HG02852 (cell line): Measurements from ENCODE around the gene P2RX5.

ENCODE experiments used
- ATAC-seq: cut with Tn5 transposase; IDR thresholded peaks from one replicate; pipeline ENCODE4 v1.9.1; 2021; ENCODE audit warnings: mild to moderate bottlenecking, moderate library complexity; ENCODE audit not compliant: unreplicated experiment

The P2RX5 gene

DNA sequence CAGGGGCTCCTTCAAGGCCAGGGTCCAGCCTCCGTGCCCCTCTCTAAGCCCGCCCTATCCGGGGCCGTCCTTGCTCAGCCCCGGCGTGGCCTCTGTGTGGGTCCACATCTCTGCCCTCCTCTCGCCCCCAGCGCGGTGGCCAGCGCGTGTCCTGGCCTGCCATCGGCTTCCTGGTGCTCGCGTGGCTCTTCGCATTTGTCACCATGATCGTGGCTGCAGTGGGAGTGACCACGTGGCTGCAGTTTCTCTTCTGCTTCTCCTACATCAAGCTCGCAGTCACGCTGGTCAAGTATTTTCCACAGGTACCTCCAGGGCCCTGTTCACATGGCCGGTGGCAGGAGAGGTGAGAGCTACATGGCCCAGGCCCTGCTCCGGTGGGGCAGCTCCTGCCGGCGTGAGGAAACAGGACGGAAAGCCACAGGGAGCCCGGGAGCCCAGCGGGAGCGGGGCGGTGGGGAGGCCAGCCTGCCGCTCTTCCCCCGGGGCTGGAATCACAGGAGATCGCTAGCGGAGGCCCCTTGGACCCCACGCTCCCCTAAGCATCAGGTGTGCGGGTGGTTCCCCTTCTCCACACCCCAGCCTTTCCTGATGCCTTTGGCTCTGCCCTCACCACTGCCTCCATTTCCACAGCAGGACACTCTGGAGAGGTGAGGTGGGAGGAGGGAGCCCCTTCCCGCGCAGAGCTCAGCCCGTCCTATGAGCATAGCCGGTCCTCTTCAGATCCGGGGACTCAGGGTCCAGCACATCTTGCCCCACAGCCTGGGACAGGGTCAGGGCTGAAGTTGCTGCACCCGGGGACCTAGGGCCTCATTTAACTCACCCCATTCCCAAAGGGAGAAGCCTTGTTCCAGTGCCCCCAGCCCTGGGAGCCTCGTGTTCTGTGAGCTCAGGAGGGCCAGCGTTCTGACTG is 37.8 kb downstream of the P2RX5 start:
- no peak for ATAC-seq

DNA sequence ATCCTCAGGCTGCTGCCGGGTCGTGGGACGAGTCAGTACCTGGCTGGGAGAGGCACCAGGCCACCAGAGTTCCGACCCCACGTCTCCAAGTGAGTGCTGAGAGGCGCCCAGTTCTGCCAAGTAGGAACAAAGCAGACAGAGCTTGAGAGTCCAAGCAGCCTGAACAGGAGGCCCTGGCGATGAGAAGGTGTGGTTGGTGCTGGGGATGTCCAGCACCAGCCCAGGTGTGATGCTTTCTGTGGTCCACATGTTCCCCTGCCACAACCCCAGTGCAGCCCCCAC is 38.4 kb downstream of the P2RX5 start:
- no peak for ATAC-seq

DNA sequence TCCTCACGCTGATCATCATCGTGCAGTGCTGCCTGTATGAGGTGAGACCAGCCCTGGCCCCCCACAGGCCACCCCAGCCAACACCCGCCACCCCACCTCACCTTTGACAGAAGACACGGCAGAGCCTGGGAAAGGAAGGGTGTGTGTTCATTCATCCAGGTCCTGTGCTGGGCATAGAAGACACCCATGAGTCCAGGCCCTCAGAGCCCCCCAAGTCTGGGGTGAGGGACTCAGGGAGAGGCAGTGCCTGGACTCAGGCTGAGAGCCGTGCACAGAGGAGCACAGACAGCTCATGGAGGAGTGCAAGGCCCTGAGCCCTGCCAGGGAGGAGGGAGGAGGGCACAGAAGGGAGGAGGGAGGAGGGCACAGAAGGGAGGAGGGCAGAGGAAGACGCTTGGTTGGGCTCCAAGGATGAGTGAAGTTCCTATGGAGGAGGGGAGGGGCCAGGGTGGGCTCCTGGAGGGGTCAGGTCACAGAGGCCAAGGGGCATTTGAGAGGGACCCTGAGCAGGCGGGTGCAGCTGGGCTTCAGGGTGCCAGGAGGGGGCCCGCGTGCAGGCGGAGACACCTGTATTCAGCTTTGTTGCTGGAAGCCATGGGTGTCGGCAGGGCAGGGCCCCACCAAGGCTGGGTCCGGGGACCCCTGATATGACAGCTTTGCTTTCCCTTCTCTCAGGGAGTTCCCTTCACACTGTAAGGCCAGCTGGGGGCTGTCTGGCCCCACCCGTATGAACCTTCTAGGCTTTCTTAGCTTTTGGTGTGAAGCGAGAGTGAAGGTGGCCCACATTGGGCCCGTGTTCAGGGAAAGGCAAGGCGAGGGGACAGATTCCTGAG is 39.0 kb downstream of the P2RX5 start:
- ATAC-seq, result no peak

DNA sequence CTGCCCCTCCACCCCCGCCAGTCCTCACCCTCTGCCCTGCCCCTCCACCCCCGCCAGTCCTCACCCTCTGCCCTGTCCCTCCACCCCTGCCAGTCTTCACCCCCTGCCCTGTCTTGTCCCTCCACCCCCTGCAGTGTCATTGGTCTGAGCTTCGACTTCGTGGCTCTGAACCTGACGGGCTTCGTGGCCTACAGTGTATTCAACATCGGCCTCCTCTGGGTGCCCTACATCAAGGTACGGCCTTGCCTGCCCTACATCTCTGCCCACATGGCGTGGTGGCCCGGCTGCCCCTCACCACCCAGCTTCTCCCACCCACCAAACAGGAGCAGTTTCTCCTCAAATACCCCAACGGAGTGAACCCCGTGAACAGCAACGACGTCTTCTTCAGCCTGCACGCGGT is 39.6 kb downstream of the P2RX5 start:
- ATAC-seq, result no peak

DNA sequence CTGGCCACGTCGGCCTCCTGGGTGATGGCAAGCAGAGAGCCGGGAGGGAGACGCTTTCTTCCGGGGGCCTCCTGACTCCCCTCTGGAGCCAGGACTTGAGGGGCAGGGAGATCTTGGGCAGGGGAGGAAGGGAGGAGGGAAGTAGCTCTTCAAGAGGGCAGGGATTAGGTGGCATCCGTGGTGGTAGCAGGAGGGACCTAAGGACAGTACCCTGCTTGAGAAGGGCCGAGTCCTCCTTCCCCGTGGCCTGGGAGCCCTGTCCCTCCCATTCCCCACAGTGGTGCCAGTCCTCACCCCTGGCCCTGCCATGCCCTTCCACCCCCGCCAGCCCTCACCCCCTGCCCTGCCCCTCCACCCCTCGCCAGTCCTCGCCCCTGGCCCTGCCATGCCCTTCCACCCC is 40.2 kb downstream of the P2RX5 start:
- ATAC-seq, result no peak

DNA sequence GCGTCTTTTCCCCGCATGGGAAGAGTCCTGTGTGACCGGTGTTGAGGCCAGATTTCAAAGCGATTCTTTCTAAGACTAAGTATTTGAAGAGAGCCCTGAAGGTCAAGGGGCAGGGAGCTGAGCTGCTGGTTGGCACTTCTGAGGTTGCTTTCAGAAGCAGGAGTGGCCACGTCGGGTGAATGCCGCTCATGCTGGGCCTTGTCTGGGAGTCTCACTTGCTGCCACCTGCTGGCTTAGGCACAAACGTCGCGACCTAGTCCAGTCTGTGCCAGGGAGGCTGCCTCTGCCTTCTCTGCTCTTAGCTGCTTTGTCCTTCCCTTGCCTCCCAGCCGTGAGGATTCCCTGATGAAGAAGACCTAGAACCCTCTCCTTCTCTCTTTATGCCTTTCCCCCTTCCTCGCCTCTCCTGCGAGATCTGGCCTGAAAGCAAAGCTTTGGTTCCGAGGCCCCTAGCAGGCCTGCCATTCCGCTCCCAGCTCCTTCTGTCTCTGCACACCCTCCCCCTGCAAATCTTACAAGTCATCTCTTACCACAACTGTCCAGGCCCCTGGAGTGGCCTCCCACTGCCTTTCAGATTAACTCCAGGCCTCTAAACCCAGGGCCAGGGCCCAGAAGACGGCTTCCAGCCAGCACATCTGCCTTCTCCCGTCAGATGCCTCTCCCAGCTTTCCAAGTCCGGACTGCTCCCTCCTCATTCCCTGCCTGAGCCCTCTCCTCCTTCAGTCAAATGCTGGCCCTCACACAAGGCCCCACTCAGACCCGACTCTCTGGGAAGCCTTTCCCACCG is 48.0 kb downstream of the P2RX5 start:
- ATAC-seq, result no peak

DNA sequence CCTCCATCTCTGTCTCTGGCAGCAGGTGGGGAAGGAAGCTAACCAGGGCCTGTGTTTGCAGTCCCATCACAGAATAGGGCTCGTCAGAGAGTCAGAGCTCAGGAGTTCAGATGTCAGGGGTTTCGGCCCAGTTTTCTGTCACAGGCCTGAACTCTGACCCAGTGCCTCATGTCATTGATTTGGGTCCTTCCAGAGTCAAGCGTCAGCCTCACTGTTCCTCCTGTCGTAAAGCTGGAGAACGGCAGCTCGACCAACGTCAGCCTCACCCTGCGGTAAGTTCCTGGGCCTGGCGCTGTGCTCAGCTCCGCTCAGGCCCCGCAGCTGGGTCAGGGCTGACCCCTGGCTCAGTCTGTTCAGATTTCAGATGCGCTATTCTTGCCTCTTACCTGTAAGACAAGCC is 48.7 kb downstream of the P2RX5 start:
- no peak for ATAC-seq

DNA sequence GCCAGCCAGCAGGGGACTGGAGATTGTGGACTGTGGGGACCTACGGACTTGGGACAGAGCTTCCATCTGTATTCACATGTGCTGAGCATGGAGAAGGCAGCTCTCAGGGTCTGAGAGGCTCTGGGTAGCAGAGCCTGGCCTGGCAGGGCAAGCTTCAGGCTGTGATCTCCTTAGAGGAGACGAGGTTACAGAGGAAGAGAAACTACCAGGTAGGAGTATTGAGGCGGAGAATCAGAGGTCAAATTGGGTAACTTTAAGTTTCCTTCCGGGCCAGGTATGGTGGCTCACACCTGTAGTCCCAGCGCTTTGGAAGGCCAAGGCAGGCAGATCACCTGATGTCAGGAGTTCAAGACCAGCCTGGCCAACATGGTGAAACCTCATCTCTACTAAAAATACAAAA is 50.6 kb downstream of the P2RX5 start:
- no peak for ATAC-seq

DNA sequence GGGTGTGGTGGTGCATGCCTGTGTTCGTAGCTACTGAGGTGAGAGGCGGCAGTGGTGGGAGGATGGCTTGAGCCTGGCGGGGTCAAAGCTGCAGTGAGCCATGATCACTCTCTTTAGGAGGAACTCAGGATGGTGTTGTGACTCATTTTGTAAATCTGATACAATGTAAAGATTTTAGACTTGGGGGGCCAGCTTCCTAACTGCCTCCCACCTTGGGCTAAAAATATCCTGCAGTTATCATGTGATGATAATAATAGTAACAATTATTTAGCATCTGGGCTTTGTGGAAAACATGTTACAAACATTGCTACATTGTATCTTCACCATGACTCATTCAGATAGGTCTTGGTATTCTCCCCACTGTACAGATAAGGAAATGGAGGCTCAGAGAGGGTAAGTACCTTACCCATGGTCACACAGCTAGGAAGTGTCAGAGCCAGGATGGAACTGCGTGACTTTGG is 52.0 kb downstream of the P2RX5 start:
- ATAC-seq, result no peak

DNA sequence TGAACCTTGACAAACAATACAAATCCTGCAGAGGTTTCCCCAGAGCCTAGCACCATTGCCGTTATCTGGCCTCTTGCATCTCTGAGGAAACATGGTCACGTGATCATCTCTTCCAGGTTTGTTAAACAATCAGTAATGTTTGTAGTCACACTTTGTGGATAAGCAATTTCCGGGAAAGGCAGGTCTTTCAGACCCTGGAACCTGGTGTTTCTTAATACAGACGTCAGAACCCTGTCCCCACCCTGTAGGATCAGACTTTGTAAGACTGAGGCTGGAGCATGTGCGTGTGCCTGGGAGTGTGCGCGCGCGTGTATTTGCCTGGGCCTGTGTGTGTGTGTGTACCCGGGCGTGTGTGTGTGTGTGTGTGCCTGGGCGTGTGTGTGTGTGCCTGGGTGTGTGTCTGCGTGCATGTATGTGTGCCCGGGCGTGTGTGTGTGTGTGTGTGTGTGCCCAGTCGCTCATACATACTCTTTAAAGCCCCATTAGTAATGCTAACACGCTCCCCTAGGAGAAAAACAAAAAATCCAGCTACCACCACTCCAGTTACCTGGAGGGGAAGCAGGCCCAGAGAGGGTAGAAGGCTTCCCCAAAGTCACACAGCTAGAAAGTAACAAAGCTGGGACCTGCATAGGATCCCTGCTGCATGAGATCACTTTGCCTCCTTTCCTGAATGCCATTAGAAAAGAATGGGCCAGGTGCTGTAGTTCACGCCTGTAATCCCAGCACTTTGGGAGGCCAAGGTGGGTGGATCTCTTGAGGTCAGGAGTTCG is 54.1 kb downstream of the P2RX5 start:
- ATAC-seq, result no peak

DNA sequence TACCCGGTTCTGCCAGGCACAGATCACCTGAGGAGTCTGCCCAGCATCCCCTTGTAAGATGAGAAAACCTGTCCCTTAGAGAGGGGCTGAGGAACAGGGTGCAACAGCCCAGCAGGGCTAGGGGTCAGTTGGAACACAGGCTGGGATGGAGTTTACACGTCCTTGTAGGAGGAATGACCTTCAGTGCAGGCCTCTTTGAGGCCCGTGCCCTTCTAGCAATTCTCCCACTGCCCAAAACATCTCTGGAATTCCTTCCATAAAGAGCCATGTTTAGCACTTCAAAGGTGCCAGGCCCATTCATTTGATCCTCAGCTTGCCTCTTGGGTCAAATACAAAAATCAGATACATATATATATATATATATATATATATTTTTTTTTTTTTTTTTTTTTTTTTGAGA is 54.9 kb downstream of the P2RX5 start:
- ATAC-seq, result no peak

DNA sequence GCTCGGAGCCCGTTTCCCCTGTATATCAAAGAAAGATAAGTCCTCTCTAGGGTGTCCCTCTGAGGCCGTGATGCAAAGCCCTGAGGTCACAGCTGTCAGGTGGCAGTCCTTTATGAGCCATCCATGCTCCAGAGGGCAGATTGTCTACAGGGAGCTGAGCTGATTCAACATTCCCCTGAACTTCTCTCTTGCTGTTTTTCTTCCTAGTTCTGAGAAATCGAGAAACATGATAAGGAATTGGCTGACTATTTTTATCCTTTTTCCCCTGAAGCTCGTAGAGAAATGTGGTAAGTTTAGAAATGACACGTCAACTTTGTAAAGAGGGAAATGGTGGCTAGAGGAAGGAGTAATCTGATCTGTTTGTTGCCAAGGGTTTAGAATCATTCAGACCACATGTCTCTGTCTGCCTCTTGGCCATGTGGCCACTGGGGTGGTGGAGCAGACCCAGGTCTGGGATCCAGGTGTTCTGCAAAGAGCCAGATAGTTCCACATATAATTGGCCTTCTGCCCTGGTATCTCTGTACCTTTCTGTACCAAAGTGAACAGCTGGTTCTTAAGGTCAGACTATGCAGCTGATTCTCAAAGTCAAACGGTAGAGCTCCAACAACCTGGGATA is 55.9 kb downstream of the P2RX5 start:
- ATAC-seq, result no peak

DNA sequence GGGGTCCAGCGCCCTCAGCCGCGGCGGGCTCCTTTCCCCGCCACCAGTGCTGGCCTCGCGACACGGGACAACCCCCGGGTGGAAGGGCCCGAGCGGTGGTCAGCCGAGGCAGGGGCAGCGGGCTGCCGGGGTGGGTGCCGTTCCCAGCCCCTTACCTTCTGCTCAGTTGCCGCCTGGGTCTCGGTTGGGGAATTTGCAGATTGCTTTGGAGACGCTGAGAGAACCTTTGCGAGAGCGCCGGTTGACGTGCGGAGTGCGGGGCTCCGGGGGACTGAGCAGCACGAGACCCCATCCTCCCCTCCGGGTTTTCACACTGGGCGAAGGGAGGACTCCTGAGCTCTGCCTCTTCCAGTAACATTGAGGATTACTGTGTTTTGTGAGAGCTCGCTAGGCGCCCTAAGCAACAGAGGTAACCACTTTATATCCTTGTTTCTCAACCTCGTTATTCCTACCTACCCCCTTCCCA is 59.0 kb downstream of the P2RX5 start:
- ATAC-seq, result peak; percentile 10

DNA sequence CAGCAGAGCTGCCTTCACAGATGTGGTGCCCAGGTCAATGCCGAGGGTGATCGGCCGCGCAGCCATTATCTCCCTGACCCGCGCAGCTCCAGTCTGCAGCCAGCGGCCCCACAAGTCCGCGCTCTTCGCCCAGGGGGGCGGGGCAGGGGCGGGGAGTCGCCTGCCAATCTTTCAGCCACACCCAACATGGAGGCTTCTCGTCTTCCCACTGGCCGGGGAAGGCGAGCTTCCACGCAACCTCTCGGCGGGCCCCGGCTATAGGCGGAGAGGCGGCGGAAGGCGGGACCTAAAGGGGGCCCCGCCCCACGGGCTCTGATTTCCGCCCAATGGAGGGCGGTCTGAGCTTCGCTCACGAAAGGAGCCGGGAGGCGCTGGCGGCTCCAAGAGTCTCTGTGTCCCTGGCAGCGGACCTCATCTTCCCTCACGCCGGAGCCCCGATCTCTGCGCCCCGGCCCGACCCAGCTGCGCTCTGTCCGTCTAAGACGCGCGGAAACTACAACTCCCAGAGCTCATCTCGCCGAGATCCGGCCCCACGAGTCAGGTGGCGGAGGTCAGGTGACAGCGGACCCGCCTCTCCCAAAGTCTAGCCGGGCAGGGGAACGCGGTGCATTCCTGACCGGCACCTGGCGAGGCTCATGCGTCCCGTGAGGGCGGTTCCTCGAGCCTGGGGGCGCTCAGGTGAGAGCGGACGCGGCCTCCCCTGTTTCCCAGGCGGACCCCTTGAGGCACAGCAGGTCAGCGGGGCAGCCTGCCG is 59.6 kb downstream of the P2RX5 start, which contains the start of the genes CTNS and SHPK:
CTNS (plus strand) TSS at position 607 of the 754 bp plus-strand sequence. CDS start 3,447 bp downstream, outside the sequence.
SHPK (minus strand) TSS at position 97 of the 754 bp plus-strand sequence; CDS start at position 66, 31 bp downstream.
- ATAC-seq, result peak; percentile 90

DNA sequence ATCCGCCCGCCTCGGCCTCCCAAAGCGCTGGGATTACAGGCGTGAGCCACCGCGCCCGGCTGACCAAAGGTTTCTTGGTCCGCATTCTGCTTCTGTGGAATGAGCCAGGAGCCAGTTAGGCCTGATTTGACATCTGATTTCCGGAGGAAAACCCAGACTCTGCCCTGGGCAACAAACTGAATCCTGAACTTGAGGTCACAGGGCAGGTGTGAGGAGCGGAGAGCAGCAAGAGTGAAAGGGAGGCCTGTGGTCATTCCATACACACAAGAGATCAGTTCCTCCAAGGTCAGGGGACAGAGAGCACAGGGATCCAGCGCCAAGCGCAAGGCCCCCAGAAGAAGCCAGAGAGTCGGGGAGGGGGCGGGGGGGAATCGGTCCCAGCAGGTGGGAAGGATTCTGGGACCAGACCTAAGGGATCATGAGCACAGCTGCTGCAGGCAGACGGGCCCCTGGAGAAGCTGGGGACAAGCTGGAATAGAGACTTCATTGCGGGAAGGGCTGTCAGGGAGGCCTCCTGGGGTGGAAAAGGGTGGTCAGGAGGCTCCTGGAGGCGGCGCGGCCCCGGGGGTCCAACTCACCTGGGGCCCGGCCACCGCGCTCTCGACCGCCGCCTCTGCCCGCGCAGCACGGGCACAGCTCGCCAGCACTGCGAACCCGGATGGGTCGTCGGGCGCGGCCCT is 60.3 kb downstream of the P2RX5 start:
- ATAC-seq, result peak; percentile 22

DNA sequence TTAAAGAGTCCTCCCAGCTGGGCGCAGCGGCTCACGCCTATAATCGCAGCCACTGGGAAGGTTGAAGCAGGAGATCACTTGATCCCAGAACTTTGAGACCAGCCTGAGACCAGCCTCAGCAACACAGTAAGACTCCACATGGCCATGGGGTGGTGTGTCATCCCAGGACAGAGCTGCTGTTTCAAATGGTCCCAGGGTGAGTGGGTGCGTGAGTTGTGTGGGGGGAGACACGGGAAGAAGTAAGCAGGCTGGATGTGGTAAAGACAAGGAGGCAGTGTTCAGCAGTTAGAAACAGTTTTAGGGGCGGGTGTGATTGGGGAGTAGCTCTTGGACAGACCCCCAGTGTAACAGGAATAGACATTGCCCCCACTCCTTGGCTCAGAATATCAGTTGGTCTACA is 63.7 kb downstream of the P2RX5 start:
- no peak for ATAC-seq

DNA sequence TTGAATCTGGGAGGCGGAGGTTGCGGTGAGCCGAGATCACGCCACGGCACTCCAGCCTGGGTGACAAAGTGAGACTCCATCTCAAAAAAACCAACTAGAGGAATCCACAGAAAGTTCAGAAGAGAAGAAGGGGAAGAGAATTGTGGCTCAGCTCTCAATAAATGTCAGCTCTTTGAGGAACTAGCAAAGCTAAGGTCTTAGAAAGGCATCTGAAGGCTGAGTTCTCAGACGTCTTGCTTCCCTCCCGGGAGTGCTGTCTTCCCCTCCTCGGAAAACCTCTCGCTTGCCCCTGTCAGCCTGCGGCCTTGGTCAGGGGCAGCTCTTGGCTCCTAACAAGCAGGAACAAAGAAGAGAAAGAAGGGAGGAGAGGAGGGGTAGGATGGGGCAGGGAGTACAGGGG is 65.2 kb downstream of the P2RX5 start:
- no peak for ATAC-seq

DNA sequence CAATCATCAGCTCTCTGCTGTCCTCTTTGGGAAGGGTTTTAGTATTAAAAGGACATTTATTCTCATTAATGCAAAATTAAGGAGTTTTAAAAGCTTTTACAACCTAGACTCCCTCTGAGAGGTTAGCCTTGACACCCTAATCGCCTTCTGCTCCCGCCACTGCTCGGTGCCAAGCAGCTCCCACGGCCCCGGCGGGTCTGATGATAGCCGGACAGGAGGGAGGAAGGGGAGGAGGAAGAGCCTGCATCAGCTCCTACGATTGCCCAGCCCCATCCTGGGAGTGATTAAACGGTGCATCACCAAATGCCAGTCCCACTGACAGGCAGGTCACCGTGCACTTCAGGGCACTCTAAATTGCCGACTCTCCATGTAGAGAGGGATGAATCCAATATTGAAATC is 68.2 kb downstream of the P2RX5 start:
- no peak for ATAC-seq
